CD4-positive, alpha-beta T cell (primary cell): ENCODE measurements around the gene MYRIP. TPM values are rescaled to one million over a fixed set of nuclear protein-coding genes. Genes with fewer than 3 reads are reported as not detected.

Source experiments
- ATAC-seq: fragments of 200-7000 bp; cut with Tn5 transposase; one replicate; pipeline ENCODE4 v1.10.0; 2022; ENCODE audit warnings: mild to moderate bottlenecking; ENCODE audit not compliant: poor library complexity
- CTCF ChIA-PET: fragments of 350-600 bp; sonication (Branson Sonifier 250); formaldehyde crosslinking; loops from one replicate; lab custom pipeline; 2021; ENCODE audit warnings: antibody characterized with exemption, inconsistent platforms; lab: Charles Lee
- POLR2A ChIA-PET: fragments of 350-600 bp; sonication (Branson Sonifier 250); formaldehyde crosslinking; loops from one replicate; lab custom pipeline; 2021; ENCODE audit warnings: antibody characterized with exemption, inconsistent platforms; lab: Charles Lee
- DNase-seq, 14 experiments: peaks; one replicate each; pipeline ENCODE4 v3.0.0-alpha.2; 2013 to 2020; ENCODE audit warnings: mixed read lengths in 2 of 14
- H3K27ac ChIP-seq, 2 donors: one replicate each; pipeline versions ENCODE4 v1.5.1 to v1.7.0; 2013; ENCODE audit warnings: low read length in 2 of 2, low read depth in 1 of 2, mild to moderate bottlenecking in 1 of 2
- H3K27me3 ChIP-seq, 2 experiments: 1 replicate in 1 of 2; 2 replicates in 1 of 2; pipeline versions ENCODE4 v1.6.1 to v1.7.0; 2013; ENCODE audit warnings: low read length in 2 of 2, control low read depth in 1 of 2, mild to moderate bottlenecking in 1 of 2, moderate library complexity in 1 of 2; ENCODE audit not compliant: insufficient read depth in 2 of 2, control insufficient read depth in 1 of 2
- H3K36me3 ChIP-seq: one replicate; pipeline ENCODE4 v1.6.1; 2013; ENCODE audit warnings: low read length, control low read depth; ENCODE audit not compliant: insufficient read depth
- H3K4me1 ChIP-seq: one replicate; pipeline ENCODE4 v1.6.1; 2013; ENCODE audit warnings: low read length, control low read depth; ENCODE audit not compliant: insufficient read depth
- H3K4me3 ChIP-seq: one replicate; pipeline ENCODE4 v1.5.1; 2013; ENCODE audit warnings: mild to moderate bottlenecking, low read length, moderate library complexity
- H3K9me3 ChIP-seq, 2 experiments: 1 replicate in 1 of 2; 2 replicates in 1 of 2; pipeline versions ENCODE4 v1.6.1 to v1.7.0; 2013; ENCODE audit warnings: low read length in 2 of 2, mild to moderate bottlenecking in 2 of 2, control low read depth in 1 of 2, moderate library complexity in 1 of 2; ENCODE audit not compliant: control insufficient read depth in 1 of 2, insufficient read depth in 1 of 2
- H3K27ac Mint-ChIP-seq: one replicate; pipeline ENCODE4 v1.8.0; 2020; ENCODE audit warnings: mixed read lengths
- H3K27me3 Mint-ChIP-seq: one replicate; pipeline ENCODE4 v1.8.0; 2021; ENCODE audit warnings: mixed read lengths
- H3K36me3 Mint-ChIP-seq: one replicate; pipeline ENCODE4 v1.8.0; 2021; ENCODE audit warnings: low read depth, mixed read lengths
- H3K4me1 Mint-ChIP-seq: one replicate; pipeline ENCODE4 v1.8.0; 2021; ENCODE audit warnings: low read depth, mixed read lengths
- H3K4me3 Mint-ChIP-seq: one replicate; pipeline ENCODE4 v1.8.0; 2020; ENCODE audit warnings: mild to moderate bottlenecking, mixed read lengths
- H3K9me3 Mint-ChIP-seq: one replicate; pipeline ENCODE4 v1.8.0; 2020; ENCODE audit warnings: mixed read lengths
- CTCF ChIP-seq: fragments of 200-600 bp; IDR thresholded peaks from one replicate; pipeline ENCODE4 v1.8.0; 2022; ENCODE audit warnings: antibody characterized with exemption, mild to moderate bottlenecking
- intact Hi-C, 2 experiments: fragments of 100-400 bp; cut with DNase I in 1 of 2; cut with micrococcal nuclease in 1 of 2; formaldehyde crosslinking; loops; one replicate each; pipeline versions ENCODE4 v1.15.1 to v1.9.0; 2023 to 2025; cut with DNase I, micrococcal nuclease
- total RNA-seq, 174 experiments: library from RNA in 2 of 174; stranded (reverse) in 2 of 174; gene quantifications; one replicate each; pipeline ENCODE4 v1.2.3 and lab custom pipeline; 2021 to 2026

The MYRIP gene
- total RNA-seq, 2 experiments from 2014 or later = not detected

GRCh38 chr3:40240921-40241320 lies 431.5 kb downstream of the MYRIP start:
- Histone ChIP-seq H3K36me3 (no peaks in the 10 kb centered on the region), H3K27ac (no peak overlapping the region), H3K9me3 (no peaks in the 10 kb centered on the region), H3K27me3 (no peaks in the 10 kb centered on the region), H3K4me1 (no peaks in the 10 kb centered on the region), H3K4me3 (no peak overlapping the region)
- DNase-seq (no peak), ATAC-seq (no peak)
- no peaks in the 10 kb centered on the region for H3K9me3 Mint-ChIP-seq
- no peaks in the 10 kb centered on the region for H3K4me1 Mint-ChIP-seq
- CTCF ChIA-PET = no interaction called here
- H3K27ac Mint-ChIP-seq = no peak overlapping the region
- TF ChIP-seq CTCF = no peak
- H3K36me3 Mint-ChIP-seq = no peaks in the 10 kb centered on the region
- POLR2A ChIA-PET = no interaction called here
- H3K4me3 Mint-ChIP-seq = no peak overlapping the region
- intact Hi-C loops = no loop called here
- H3K27me3 Mint-ChIP-seq = no peaks in the 10 kb centered on the region

- Histone ChIP-seq H3K36me3 (no peaks in the 10 kb centered on the region), H3K4me1 (no peaks in the 10 kb centered on the region), H3K4me3 (no peak overlapping the region), H3K9me3 (no peaks in the 10 kb centered on the region), H3K27ac (no peak overlapping the region), H3K27me3 (no peaks in the 10 kb centered on the region)
- ATAC-seq = no peak
- Mint-ChIP-seq H3K36me3 (peaks cover 5% of the 10 kb centered on the region), H3K27me3 (no peaks in the 10 kb centered on the region), H3K9me3 (no peaks in the 10 kb centered on the region), H3K27ac (no peak overlapping the region), H3K4me3 (no peak overlapping the region), H3K4me1 (no peaks in the 10 kb centered on the region)
- intact Hi-C loops = no loop called here
- no peak for TF ChIP-seq CTCF
- POLR2A ChIA-PET = no interaction called here
- DNase-seq = no peak
- CTCF ChIA-PET = no interaction called here
Observed at GRCh38 chr3:40242216-40242615, 432.8 kb downstream of the MYRIP start.

GRCh38 chr3:40242638-40243037 lies 433.2 kb downstream of the MYRIP start:
- no peaks in the 10 kb centered on the region for H3K9me3 Mint-ChIP-seq
- ATAC-seq (no peak), DNase-seq (no peak)
- H3K27me3 Mint-ChIP-seq = no peaks in the 10 kb centered on the region
- Histone ChIP-seq H3K27ac (no peak overlapping the region), H3K9me3 (no peaks in the 10 kb centered on the region), H3K36me3 (no peaks in the 10 kb centered on the region), H3K4me1 (no peaks in the 10 kb centered on the region), H3K4me3 (no peak overlapping the region), H3K27me3 (no peaks in the 10 kb centered on the region)
- no peak overlapping the region for H3K27ac Mint-ChIP-seq
- no peaks in the 10 kb centered on the region for H3K4me1 Mint-ChIP-seq
- no peak overlapping the region for H3K4me3 Mint-ChIP-seq
- ChIA-PET POLR2A (no interaction called here), CTCF (no interaction called here)
- H3K36me3 Mint-ChIP-seq = peaks cover 5% of the 10 kb centered on the region
- intact Hi-C loops = no loop called here
- no peak for TF ChIP-seq CTCF
